GM19463 (cell line): ENCODE results near the gene HBM.
"Not testable (repeated sequence)": the region's sequence is repeated elsewhere in the genome, so short reads cannot be mapped to it uniquely, and the experiment has no call there.

Experiments used
- ATAC-seq: cut with Tn5 transposase; IDR thresholded peaks from one replicate; pipeline ENCODE4 v1.9.1; 2021; ENCODE audit warnings: mild to moderate bottlenecking, moderate library complexity; ENCODE audit not compliant: unreplicated experiment

HBM gene

GRCh38 chr16:180681-181564 lies 15.1 kb downstream of the HBM start:
- ATAC-seq = no peak

- no peak for ATAC-seq
These were observed 15.8 kb downstream of the HBM start for GRCh38 chr16:181565-182021.

- ATAC-seq = no peak
These were observed 17.2 kb downstream of the HBM start for GRCh38 chr16:183005-183404.

- no peak for ATAC-seq
These were observed 19.4 kb downstream of the HBM start for GRCh38 chr16:185213-185612.

- ATAC-seq = no peak
These were observed 19.9 kb downstream of the HBM start for GRCh38 chr16:185691-186090.

- ATAC-seq = no peak
These were observed 21.6 kb downstream of the HBM start for GRCh38 chr16:187330-187729.

- no peak for ATAC-seq
These were observed 22.9 kb downstream of the HBM start for GRCh38 chr16:188674-189073.

GRCh38 chr16:189604-190186 lies 23.9 kb downstream of the HBM start:
- ATAC-seq = no peak

GRCh38 chr16:191831-192230 lies 26.1 kb downstream of the HBM start:
- ATAC-seq = no peak

GRCh38 chr16:192686-193085 lies 26.9 kb downstream of the HBM start:
- ATAC-seq = no peak

- no peak for ATAC-seq
These were observed 27.7 kb downstream of the HBM start for GRCh38 chr16:193441-193840.

GRCh38 chr16:194516-194915 lies 28.7 kb downstream of the HBM start:
- no peak for ATAC-seq

GRCh38 chr16:200388-200787 lies 34.6 kb downstream of the HBM start:
- no peak for ATAC-seq

GRCh38 chr16:203246-203645 lies 37.5 kb downstream of the HBM start:
- ATAC-seq = no peak

- not testable (repeated sequence) for ATAC-seq
These were observed 38.3 kb downstream of the HBM start for GRCh38 chr16:204046-204445.

- ATAC-seq = not testable (repeated sequence)
These were observed 43.6 kb downstream of the HBM start for GRCh38 chr16:209359-209758.

- ATAC-seq = not testable (repeated sequence)
These were observed 45.9 kb downstream of the HBM start for GRCh38 chr16:211631-212180.

GRCh38 chr16:212999-213398 lies 47.2 kb downstream of the HBM start:
- no peak for ATAC-seq
